Measurements from ENCODE around the gene TLR9. TPM values are rescaled to one million over a fixed set of nuclear protein-coding genes. Genes with fewer than 3 reads are reported as not detected.
A peak's percentile ranks its signal among the peaks of the same experiment; 100 is the strongest.
"Not testable (repeated sequence)": the region's sequence is repeated elsewhere in the genome, so short reads cannot be mapped to it uniquely, and the experiment has no call there.

Gene TLR9
- total and polyA plus RNA-seq, 9 of the 15 experiments (the other 6 are each of a cell fraction or from before 2014, with no cell fraction given), result not detected

GRCh38 chr3:52272172-52272571 is 46.7 kb upstream of the TLR9 start:
- Histone ChIP-seq H4K20me1 (replicated peaks; ENCODE audit: control insufficient read depth, insufficient read depth, low read length) (peaks cover 18% of the 10 kb centered on the region), H3K79me2 (ENCODE audit: control insufficient read depth, insufficient read depth, low read length) (peaks cover 97% of the 10 kb centered on the region), H3K36me3 (ENCODE audit: control insufficient read depth, insufficient read depth, low read length) (peaks cover 81% of the 10 kb centered on the region)
- WGBS (ENCODE audit: insufficient coverage, low coverage, missing lambda C conversion rate), result 65% methylated on average over 6 of the region's 9 CpGs
- FAIRE-seq; DNase-seq (ENCODE audit: extremely low read depth in 1 of 4, low spot score in 3 of 4); H3K9me3 ChIP-seq (replicated peaks; ENCODE audit: control insufficient read depth, insufficient read depth, low read depth, low read length); H3K9me1 ChIP-seq (ENCODE audit: control insufficient read depth, insufficient read depth, low read length); H3K27ac ChIP-seq (ENCODE audit: extremely low read depth, low read depth, low read length); H3K9ac ChIP-seq (ENCODE audit: insufficient read depth in 1 of 2, low read depth in 2 of 2, low read length in 2 of 2); H3K4me1 ChIP-seq (replicated peaks in 1 of 2; ENCODE audit: control insufficient read depth in 2 of 2, insufficient read depth in 2 of 2, low read length in 2 of 2); H3K4me2 ChIP-seq (ENCODE audit: insufficient read depth, low read length); H2AFZ ChIP-seq (ENCODE audit: low read depth, low read length); intact Hi-C loops (cut with micrococcal nuclease); H3K4me3 ChIP-seq; H3K27me3 ChIP-seq (ENCODE audit: control insufficient read depth in 2 of 2, insufficient read depth in 2 of 2, low read length in 2 of 2); CTCF ChIA-PET (ENCODE audit: low intra/inter-chr PET ratio); in situ Hi-C loops (cut with MboI); BruUV-seq (replicated peaks); ATAC-seq: not testable (repeated sequence)
- POLR2A ChIA-PET, result interaction anchor here (0.6 to 1.1 kb wide), 2 partner anchors 16 to 23 kb away, joined by 4 to 6 read pairs; partner anchors contain the start of gene GLYCTK

- Histone ChIP-seq H3K9ac (ENCODE audit: insufficient read depth in 1 of 2, low read depth in 2 of 2, low read length in 2 of 2) (no peak overlapping the region), H3K27ac (ENCODE audit: extremely low read depth, low read depth, low read length) (peak overlapping the region; percentile 17; the same call in 1 of the 3 replicates), H4K20me1 (replicated peaks; ENCODE audit: control insufficient read depth, insufficient read depth, low read length) (peaks cover 12% of the 10 kb centered on the region; the same call in 1 of the 2 replicates), H3K36me3 (ENCODE audit: control insufficient read depth, insufficient read depth, low read length) (peaks cover 92% of the 10 kb centered on the region), H3K4me2 (ENCODE audit: insufficient read depth, low read length) (no peak overlapping the region), H3K4me1 (replicated peaks in 1 of 2; ENCODE audit: control insufficient read depth in 2 of 2, insufficient read depth in 2 of 2, low read length in 2 of 2) (peaks cover 0 to 4% of the 10 kb centered on the region in 2 experiments; a peak in 3 of 5 replicates), H3K27me3 (ENCODE audit: control insufficient read depth in 2 of 2, insufficient read depth in 2 of 2, low read length in 2 of 2) (no peaks in the 10 kb centered on the region), H2AFZ (ENCODE audit: low read depth, low read length) (no peak overlapping the region), H3K79me2 (ENCODE audit: control insufficient read depth, insufficient read depth, low read length) (peaks cover 91% of the 10 kb centered on the region), H3K4me3 (no peak overlapping the region), H3K9me1 (ENCODE audit: control insufficient read depth, insufficient read depth, low read length) (peaks cover 5% of the 10 kb centered on the region), H3K9me3 (replicated peaks; ENCODE audit: control insufficient read depth, insufficient read depth, low read depth, low read length) (no peaks in the 10 kb centered on the region)
- POLR2A ChIA-PET, result interaction anchor here (1.2 to 1.5 kb wide), 2 partner anchors 10 to 25 kb away, joined by 5 to 10 read pairs; partner anchors contain the start of gene PPM1M
- intact Hi-C loops (cut with micrococcal nuclease) (no loop called here), in situ Hi-C loops (cut with MboI) (no loop called here)
- WGBS (ENCODE audit: insufficient coverage, low coverage, missing lambda C conversion rate), result 59% methylated on average over 9 of the region's 9 CpGs
- DNase-seq (ENCODE audit: extremely low read depth in 1 of 4, low spot score in 3 of 4) (no peak), FAIRE-seq (no peak), ATAC-seq (no peak)
- no TSS peak for BruUV-seq (replicated peaks)
- CTCF ChIA-PET (ENCODE audit: low intra/inter-chr PET ratio), result no interaction called here
- no peak for TF ChIP-seq ZKSCAN8 (CRISPR knock-in tag; IDR thresholded peaks at IDR 0.05)
- TF ChIP-seq WHSC1 (IDR thresholded peaks at IDR 0.05; ENCODE audit: low read length), result no peak
- no peak for TF ChIP-seq GTF2A2 (tag; IDR thresholded peaks at IDR 0.05)
- no peak for TF ChIP-seq SP1 (CRISPR knock-in tag; IDR thresholded peaks at IDR 0.05)
- TF ChIP-seq BRD9 (IDR thresholded peaks at IDR 0.05; ENCODE audit: low read depth, partially characterized antibody), result no peak
- TF ChIP-seq TBL1XR1 (IDR thresholded peaks at IDR 0.05; ENCODE audit: low read length in 2 of 2), result no peak
- TF ChIP-seq ZNF316 (IDR thresholded peaks at IDR 0.05), result no peak
- TF ChIP-seq MBD1 (CRISPR knock-in tag; IDR thresholded peaks at IDR 0.05), result no peak
- TF ChIP-seq ZKSCAN3 (CRISPR knock-in tag; IDR thresholded peaks at IDR 0.05), result no peak
- no peak for TF ChIP-seq ASH1L (IDR thresholded peaks at IDR 0.05; ENCODE audit: borderline replicate concordance, low read depth, partially characterized antibody)
- TF ChIP-seq ZNF197 (CRISPR knock-in tag; IDR thresholded peaks at IDR 0.05; ENCODE audit: low read depth), result no peak
- TF ChIP-seq CHD4 (IDR thresholded peaks at IDR 0.05; ENCODE audit: insufficient read depth, insufficient replicate concordance, low read depth, low read length, poor library complexity, severe bottlenecking), result no peak
Observed at GRCh38 chr3:52270252-52270754, 44.9 kb upstream of the TLR9 start.

All from K562 (cell line).